Lower lobe of right lung (tissue), 2 donors: ENCODE data around the gene WDR1. TPM values are rescaled to one million over a fixed set of nuclear protein-coding genes. Genes with fewer than 3 reads are reported as not detected.

Experiments
- ATAC-seq, 2 donors: fragments of 200-7000 bp; cut with Tn5 transposase; one replicate each; pipeline ENCODE4 v1.9.1; 2020 to 2022; ENCODE audit warnings: mild to moderate bottlenecking in 2 of 2, moderate library complexity in 2 of 2
- DNase-seq: peaks from one replicate; pipeline ENCODE4 v3.0.0-alpha.2; 2020
- H3K27ac ChIP-seq: fragments of 200-600 bp; one replicate; pipeline ENCODE4 v1.8.0; 2022
- H3K27me3 ChIP-seq: fragments of 200-600 bp; one replicate; pipeline ENCODE4 v1.8.0; 2022; ENCODE audit warnings: low read depth
- H3K36me3 ChIP-seq: fragments of 200-600 bp; one replicate; pipeline ENCODE4 v1.8.0; 2022; ENCODE audit warnings: mild to moderate bottlenecking
- H3K4me1 ChIP-seq: fragments of 200-600 bp; one replicate; pipeline ENCODE4 v1.8.0; 2022
- H3K4me3 ChIP-seq: fragments of 200-600 bp; one replicate; pipeline ENCODE4 v1.8.0; 2022; ENCODE audit warnings: mild to moderate bottlenecking
- H3K9me3 ChIP-seq: fragments of 200-600 bp; one replicate; pipeline ENCODE4 v1.8.0; 2022
- intact Hi-C: fragments of 100-400 bp; cut with DNase I; formaldehyde crosslinking; loops from one replicate; pipeline ENCODE4 v1.11.0; 2022
- long read RNA-seq: library from polyadenylated mRNA; unstranded; transcript quantifications from one replicate; pipeline ENCODE4 v2.0.0, GENCODE V29; 2021
- total RNA-seq: library from RNA; stranded (reverse); fragmentation: NEBNext Ultra II Directional; extraction: Animal tissue kit (Norgen Biotek cat#: 25700); gene quantifications from one replicate; pipeline ENCODE4 v1.2.1, GENCODE V29; 2021
- TF ChIP-seq, protein P1 (sequence below): fragments of 200-600 bp; IDR thresholded peaks from one replicate; pipeline ENCODE4 v1.8.0; 2022; ENCODE audit warnings: antibody characterized with exemption, mild to moderate bottlenecking
- donor health status: DM: no; HTN: yes; CAD: no; lungs with severe emphysema.

WDR1 gene, protein sequence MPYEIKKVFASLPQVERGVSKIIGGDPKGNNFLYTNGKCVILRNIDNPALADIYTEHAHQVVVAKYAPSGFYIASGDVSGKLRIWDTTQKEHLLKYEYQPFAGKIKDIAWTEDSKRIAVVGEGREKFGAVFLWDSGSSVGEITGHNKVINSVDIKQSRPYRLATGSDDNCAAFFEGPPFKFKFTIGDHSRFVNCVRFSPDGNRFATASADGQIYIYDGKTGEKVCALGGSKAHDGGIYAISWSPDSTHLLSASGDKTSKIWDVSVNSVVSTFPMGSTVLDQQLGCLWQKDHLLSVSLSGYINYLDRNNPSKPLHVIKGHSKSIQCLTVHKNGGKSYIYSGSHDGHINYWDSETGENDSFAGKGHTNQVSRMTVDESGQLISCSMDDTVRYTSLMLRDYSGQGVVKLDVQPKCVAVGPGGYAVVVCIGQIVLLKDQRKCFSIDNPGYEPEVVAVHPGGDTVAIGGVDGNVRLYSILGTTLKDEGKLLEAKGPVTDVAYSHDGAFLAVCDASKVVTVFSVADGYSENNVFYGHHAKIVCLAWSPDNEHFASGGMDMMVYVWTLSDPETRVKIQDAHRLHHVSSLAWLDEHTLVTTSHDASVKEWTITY
- 233 TPM for total RNA-seq
- long read RNA-seq, transcript WDR1-202 (12 exons, 2,722 nt), result minor isoform, 10 of 368 reads
- long read RNA-seq, transcript WDR1-203 (15 exons, 3,142 nt), result major isoform, 259 of 368 reads
- long read RNA-seq, partial matches to known transcripts, result 79 of 368 reads
- long read RNA-seq, other reads (novel, unspliced or antisense), result 20 of 368 reads

- Histone ChIP-seq H3K27ac (peak within 1 kb of the TSS; percentile 99), H3K27me3 (no peaks in the 10 kb centered on the region), H3K9me3 (no peaks in the 10 kb centered on the region), H3K4me1 (peaks cover 48% of the 10 kb centered on the region), H3K4me3 (peak within 1 kb of the TSS; percentile 86), H3K36me3 (peaks cover 37% of the 10 kb centered on the region)
- ATAC-seq, result peak; percentile 94 to 96
- peak; percentile 99 for DNase-seq
- TF ChIP-seq, protein P1, sequence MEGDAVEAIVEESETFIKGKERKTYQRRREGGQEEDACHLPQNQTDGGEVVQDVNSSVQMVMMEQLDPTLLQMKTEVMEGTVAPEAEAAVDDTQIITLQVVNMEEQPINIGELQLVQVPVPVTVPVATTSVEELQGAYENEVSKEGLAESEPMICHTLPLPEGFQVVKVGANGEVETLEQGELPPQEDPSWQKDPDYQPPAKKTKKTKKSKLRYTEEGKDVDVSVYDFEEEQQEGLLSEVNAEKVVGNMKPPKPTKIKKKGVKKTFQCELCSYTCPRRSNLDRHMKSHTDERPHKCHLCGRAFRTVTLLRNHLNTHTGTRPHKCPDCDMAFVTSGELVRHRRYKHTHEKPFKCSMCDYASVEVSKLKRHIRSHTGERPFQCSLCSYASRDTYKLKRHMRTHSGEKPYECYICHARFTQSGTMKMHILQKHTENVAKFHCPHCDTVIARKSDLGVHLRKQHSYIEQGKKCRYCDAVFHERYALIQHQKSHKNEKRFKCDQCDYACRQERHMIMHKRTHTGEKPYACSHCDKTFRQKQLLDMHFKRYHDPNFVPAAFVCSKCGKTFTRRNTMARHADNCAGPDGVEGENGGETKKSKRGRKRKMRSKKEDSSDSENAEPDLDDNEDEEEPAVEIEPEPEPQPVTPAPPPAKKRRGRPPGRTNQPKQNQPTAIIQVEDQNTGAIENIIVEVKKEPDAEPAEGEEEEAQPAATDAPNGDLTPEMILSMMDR, result no peak
- intact Hi-C loops, result no loop called here
These were observed at the start of gene WDR1 for GRCh38 chr4:10116569-10117358. TSS of gene WDR1 (minus strand) at chr4:10116799. CDS start at chr4:10116666, 133 bp downstream.

GRCh38 chr4:10164877-10165283, 48.3 kb upstream of the WDR1 start:
- no peaks in the 10 kb centered on the region for H3K9me3 ChIP-seq
- H3K4me1 ChIP-seq, result no peaks in the 10 kb centered on the region
- H3K4me3 ChIP-seq, result no peak overlapping the region
- intact Hi-C loops, result loop anchor here (5.0 kb wide), 1 partner anchor 237 kb away; no protein-coding TSS in a partner anchor
- no peak overlapping the region for H3K27ac ChIP-seq
- H3K27me3 ChIP-seq, result no peaks in the 10 kb centered on the region
- H3K36me3 ChIP-seq, result no peaks in the 10 kb centered on the region
- ATAC-seq (no peak), DNase-seq (no peak)
- TF ChIP-seq, protein P1, result peak; percentile 63

GRCh38 chr4:10163296-10163695, 46.7 kb upstream of the WDR1 start:
- Histone ChIP-seq H3K9me3 (no peaks in the 10 kb centered on the region), H3K27ac (no peak overlapping the region), H3K4me1 (no peaks in the 10 kb centered on the region), H3K27me3 (no peaks in the 10 kb centered on the region), H3K4me3 (no peak overlapping the region), H3K36me3 (no peaks in the 10 kb centered on the region)
- DNase-seq (no peak), ATAC-seq (no peak)
- TF ChIP-seq, protein P1, result no peak
- intact Hi-C loops, result loop anchor here (5.0 kb wide), 1 partner anchor 239 kb away; no protein-coding TSS in a partner anchor

- DNase-seq, result no peak
- Histone ChIP-seq H3K9me3 (no peaks in the 10 kb centered on the region), H3K27me3 (no peaks in the 10 kb centered on the region), H3K27ac (no peak overlapping the region), H3K36me3 (no peaks in the 10 kb centered on the region), H3K4me3 (no peak overlapping the region), H3K4me1 (no peaks in the 10 kb centered on the region)
- intact Hi-C loops, result loop anchor here (5.0 kb wide), 1 partner anchor 240 kb away; no protein-coding TSS in a partner anchor
- ATAC-seq, result no peak
- TF ChIP-seq, protein P1, result no peak
These were observed 45.9 kb upstream of the WDR1 start for GRCh38 chr4:10162341-10163000.

DNA sequence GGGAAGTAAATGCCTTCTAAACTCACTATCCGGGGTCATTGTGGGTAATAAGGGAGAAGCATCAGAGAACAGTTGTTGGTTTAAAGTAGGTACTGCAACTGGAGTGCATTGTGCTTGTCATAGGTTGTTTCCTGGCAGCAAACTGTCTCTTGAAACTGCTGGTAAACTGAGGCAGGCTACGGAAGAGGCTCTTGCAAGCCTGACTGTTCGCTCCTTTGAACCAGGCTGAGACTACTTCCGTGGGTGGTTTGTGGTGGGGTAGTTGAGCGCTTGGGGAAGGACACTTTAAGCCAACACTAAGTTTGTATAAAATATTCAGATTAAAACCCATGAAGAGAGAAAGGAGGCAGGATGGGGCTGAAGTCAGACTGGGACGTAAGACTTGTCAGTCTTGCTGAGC, 45.2 kb upstream of the WDR1 start:
- Histone ChIP-seq H3K36me3 (no peaks in the 10 kb centered on the region), H3K27me3 (no peaks in the 10 kb centered on the region), H3K27ac (no peak overlapping the region), H3K9me3 (no peaks in the 10 kb centered on the region), H3K4me1 (no peaks in the 10 kb centered on the region), H3K4me3 (no peak overlapping the region)
- ATAC-seq (no peak), DNase-seq (no peak)
- intact Hi-C loops, result loop anchor here (5.0 kb wide), 1 partner anchor 240 kb away; no protein-coding TSS in a partner anchor
- TF ChIP-seq, protein P1, result no peak
